HG02870 (cell line): ENCODE results near the gene ABLIM2.

Experiments used
- ATAC-seq: cut with Tn5 transposase; IDR thresholded peaks from one replicate; pipeline ENCODE4 v1.9.1; 2021; ENCODE audit warnings: mild to moderate bottlenecking, moderate library complexity; ENCODE audit not compliant: unreplicated experiment

ABLIM2 gene

DNA sequence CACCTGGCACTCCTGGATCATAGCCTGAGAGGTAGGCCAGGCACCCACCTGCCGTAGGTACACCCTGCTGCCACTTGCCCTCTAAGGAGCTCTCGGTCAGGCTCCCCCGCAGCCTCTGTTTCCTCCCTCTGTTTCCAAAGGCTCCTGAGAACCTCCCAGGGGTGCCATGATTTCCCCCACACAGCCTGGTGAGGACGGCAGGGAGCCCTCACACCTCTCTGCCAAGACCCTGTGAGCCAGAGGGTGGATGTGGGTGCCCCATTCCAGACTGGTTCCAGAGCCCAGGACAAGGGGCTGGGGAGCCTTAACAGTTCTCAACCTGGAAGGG is 1.6 kb upstream of the ABLIM2 start:
- no peak for ATAC-seq

DNA sequence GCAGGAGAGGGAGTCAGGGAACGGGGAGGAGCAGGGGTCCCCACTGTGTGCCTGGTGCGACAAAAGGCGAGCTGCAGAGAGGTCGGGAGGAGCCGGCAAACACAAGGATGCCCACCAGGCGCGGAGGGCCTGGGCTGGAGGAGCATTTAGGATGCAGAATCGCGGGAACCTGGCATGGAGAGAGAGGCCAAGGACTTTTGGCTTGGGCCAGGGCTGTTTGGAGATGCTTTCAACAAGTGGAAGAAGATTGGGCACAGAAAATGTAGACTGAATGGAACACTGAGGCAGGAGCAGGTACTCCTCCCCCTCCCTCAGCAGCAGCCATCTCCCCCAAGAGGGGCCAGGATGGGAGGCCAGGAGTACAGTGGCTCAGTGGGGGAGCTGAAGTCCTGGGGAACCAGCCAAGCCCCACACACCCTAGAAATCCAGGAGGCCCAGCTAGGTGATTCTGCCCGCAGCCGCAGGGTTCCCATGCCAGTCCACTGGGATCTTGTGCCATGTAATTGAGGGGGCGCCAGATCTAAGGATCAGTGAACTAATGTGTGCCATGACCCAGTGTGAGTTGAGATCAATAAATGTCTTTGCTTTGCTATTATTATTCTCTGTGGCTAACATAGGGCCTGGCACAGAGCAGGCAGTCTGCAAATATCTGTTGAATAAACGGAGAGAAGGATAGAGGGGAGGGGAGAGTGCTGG is 1.1 kb upstream of the ABLIM2 start:
- no peak for ATAC-seq

DNA sequence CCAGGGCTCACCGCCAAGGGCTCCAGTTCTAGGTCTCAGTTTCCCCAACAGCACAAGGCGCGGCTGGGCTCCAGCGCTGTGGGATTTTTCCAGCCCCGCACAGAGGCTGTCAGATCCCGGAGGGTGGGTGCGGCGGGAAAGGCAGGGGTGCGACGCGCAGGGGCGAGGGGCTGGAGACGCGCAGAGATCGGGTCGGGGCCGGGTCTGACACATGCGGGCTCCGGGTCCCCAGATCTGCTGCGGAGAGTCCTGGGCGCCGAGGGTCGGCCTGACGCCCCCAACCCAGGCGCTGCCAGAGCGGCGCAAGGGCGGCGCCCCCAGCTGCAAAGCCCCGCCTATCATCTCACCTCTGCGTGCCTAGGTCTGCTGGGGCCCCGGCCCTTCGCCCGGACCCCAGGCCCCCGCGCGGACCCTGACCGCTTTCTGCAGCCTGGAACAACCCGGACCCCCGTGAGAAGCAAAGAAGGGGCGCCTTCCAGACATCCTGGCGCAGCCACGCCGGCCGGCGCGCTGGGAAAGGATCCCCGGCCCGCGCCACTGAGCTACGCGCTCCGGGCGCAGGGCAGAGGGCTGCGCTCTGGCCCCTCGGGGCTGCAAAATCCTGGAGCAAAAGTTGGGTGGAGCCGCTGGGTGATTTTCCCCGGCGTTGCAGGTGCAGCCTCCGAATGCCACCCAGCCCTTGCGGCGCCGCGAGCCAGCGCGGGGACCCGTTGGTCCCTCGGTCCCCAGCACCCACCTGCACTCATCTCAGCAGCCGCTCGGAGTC is 486 bp downstream of the ABLIM2 start:
- no peak for ATAC-seq

DNA sequence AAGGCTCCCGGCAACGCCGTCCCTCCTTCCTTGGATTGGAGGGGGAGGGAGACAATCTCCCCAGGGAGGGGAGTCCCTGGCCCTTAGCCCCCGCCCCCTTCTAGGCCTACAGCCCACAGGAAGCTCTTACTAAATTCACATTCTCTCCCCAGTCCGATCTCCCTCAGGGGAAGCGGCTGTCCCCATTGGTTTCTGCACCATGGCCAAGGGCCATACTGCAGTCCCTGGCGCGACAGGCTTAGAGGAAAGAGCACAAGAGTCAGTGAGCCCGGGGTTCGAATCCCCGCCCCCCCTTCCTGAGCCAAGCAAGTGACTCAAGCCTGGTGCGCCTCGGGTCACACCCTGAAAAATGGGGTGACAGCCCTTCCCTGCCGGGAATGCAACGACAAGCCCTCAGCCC is 1.1 kb downstream of the ABLIM2 start:
- no peak for ATAC-seq

DNA sequence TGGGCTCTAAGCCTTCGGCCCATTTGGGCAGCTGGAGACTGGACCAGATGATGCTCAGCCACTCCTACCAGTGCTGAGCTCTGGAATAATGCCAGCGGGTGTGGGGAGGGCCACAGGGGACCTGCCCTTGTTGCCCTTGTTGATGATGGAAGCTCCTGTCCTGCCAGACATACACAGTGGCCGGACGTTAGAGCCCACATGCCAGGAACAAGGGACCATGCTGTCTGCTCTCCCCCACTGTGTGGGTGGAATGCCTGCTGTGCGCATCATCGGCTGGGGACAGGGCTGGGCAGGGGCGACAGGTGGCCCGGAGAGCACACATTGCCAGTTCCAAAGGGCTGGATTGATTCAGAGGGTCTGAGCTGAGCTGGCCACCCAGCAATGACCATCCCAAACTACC is 2.0 kb downstream of the ABLIM2 start:
- no peak for ATAC-seq

DNA sequence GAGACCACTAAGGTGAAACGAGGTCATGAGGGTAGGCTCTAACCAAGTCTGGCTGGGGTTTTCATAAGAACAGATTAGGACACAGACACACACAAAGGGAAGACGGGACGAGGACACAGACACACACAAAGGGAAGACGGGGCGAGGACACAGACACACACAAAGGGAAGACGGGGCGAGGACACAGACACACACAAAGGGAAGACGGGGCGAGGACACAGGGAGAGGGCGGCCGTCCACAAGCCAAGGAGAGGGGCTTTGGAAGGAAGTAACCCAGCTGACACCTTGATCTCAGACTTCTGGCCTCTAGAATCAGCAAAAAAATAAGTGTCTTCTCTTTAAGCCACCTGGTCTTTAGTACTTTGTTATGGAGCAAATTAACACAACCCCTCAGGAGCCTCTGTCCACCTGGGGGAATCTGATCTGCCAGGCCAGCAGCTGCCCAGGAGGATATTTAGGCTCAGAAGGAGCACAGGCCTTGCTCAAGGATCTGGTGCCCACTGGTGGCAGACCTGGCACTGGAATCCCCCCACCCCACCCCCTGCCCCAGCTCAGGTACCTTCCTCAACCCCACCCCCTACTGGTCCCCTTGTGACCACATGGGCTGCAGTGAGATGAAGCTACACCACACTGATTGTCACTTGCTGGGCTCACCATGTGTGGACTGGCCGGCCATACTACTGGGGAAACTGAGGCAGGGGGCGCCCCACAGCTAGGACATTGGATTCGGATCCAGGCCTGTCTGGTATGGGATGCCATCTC is 2.8 kb downstream of the ABLIM2 start:
- ATAC-seq = no peak

DNA sequence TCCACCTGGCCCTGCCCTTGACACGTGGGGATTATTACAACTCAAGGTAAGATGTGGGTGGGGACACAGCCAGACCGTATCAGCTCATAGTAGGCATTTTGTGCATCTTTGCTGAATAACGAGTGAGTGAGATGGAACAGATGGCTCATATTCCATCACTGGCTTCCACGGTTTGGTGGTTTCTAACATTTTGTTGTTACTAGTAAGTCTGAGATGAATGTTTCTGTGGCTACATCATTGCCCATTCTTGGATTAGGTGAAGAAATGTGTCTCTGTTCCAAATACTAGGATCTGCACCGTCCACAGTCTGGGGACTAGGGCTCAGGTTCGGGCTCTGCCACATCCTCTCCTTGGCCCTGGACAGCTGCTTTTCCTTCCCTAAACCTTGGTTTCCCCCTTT is 3.6 kb downstream of the ABLIM2 start:
- no peak for ATAC-seq

DNA sequence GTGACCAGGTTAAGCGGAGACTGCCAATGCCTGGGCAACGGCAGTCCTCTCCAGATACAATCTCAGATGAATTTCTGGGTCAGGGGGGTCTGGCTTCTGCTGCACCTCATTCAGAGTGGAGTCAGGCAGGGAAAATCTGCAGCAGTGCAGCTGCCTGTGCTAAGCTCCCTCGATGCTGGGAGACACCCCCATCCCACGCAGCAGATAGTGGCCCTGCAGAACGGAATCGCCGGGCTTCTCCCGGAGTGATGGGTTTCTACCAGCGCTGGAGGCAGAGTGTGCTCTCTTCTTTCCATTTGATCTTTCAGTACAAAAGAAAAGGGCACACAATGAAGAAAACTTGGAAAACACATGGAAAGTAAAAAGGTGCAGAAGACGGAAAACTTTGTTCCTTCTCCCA is 5.2 kb downstream of the ABLIM2 start:
- ATAC-seq = no peak

DNA sequence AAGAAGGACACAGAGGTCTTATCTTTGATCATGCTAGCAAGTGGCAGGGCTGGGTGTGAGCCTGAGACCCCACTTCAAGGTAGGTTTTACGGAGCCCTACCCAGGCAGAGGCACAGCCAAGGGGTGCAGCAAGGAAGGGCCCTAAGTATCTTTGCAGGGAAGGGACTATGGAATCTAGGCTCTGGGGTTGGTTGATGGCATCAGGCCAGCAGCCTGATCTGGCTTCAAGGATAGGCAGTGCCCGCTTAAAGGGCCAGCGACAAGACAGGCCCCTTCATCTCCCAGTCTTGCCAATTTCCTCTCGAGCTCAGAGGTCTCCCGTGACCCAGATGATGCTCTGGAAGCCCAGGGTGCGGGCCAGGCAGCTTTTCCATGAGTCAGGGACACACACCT is 5.8 kb downstream of the ABLIM2 start:
- no peak for ATAC-seq

DNA sequence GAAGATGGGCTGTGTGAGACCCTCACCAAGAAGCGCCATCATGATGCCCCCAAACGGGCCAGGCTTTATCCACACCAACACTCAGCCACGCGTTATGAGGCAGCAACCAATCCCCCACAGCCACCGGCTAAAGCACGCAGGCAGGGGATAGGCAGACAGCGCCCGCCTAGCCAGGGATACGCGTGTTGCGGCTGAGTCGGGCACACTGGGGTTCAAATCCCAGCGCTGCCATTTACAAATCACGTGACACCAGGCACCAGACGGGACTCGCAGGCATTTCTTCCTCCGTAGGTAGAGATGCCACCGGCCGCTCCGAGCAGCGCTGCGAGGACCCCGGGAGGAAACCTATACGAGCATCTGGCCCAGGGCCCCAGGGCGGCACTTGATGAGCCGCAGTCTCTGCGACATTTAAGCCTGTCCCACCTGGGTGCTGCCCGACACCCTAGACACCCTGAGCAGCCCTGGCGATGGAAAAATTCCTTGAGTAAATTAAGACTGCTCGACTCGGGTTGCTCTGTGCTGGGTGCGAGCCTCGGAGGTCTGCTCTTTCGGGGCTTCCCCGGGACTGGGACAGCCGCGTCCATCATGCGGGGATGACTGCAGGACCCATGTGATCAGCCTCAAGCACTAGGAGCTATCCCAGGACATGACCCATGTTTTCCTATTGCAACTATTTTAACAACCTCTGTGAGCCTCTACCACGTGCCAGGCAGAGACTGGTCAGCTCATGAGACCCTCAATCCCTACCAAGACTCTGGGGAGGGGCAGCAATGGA is 6.3 kb downstream of the ABLIM2 start:
- no peak for ATAC-seq

DNA sequence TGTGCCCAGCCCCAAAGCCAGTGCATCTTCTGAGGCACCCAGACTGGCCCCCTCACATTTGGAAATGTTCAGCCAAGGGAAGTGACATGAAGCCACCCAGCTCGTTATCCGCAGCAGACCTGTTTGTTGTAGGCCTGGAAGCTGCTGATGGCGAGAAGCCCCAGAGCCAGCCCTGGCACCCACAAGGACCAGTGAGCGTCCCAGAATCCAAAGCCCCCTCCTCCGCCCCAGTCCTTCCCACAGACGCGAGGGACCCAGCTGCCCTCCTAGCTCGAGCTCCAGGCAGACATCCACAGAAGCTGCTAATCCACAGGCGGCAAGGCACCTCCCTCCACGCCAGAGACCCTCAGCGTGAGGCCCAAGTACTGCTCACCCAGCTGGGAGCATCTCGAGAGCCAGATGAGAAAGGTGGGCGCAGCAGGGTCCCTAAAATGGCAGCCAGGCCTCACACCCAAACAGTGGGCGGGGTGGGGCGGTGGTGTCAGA is 7.4 kb downstream of the ABLIM2 start:
- no peak for ATAC-seq

DNA sequence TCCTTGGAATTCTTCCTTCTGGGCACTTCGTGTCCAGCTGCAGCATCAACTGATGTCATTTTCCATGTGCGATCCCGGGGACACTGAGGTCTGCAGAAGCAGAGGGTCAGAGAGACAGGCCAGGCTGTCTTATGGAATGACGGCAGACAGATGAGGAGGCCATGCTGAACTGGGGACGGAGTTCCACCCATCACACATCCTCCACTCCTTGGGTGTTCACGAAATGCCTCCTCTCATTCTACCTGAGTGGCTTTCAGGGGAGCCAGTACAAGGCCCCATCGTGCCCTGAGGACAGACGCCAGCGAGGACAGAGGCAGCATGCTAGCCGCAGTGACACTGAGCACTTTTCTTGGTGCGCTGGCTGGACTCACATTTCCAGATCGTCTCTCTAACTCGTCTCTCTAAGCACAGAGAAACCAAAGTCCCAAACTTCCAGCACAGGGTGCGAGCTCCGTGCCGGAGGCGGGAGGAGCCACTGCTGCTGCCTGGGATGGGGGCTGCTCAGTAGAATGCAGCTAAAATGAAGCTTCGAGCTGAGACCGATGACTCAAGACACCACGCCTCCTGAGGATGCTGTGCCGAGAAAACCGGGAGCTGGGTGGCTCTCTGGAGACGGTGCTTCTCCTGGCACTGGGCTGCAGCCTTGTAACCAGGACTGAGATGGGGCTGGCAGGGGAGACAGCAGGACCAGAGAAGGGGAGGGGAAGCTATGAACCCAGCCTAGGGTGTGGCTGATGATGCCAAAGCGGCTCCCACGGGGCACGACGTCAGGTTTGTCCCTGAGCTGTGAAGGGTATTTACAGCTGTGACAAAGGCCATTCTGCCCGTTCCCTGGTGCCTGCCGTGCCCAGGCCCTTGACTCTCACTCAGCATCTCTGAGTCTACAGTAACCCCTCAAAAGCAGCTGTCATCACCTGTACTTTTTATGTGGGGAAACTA is 8.2 kb downstream of the ABLIM2 start:
- ATAC-seq = no peak

DNA sequence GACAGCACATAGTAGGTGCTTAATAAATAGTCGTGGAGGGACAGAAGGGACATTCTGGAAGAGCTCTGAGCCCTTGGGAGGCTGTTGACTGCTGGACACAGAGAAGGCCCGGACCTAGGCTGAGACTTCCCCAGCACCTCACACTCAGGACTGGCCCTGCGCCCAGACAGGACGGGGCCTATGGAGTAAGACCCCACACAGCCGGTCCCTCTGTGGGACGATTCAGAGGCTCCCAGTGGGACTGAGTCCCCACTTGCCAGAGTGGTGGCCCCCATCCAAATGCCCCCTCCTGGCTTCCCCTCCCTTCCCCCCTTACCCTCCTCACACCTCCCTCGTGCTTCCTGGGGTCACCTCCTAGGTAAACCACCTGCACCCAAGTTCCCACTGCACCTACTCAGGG is 8.9 kb downstream of the ABLIM2 start:
- no peak for ATAC-seq

DNA sequence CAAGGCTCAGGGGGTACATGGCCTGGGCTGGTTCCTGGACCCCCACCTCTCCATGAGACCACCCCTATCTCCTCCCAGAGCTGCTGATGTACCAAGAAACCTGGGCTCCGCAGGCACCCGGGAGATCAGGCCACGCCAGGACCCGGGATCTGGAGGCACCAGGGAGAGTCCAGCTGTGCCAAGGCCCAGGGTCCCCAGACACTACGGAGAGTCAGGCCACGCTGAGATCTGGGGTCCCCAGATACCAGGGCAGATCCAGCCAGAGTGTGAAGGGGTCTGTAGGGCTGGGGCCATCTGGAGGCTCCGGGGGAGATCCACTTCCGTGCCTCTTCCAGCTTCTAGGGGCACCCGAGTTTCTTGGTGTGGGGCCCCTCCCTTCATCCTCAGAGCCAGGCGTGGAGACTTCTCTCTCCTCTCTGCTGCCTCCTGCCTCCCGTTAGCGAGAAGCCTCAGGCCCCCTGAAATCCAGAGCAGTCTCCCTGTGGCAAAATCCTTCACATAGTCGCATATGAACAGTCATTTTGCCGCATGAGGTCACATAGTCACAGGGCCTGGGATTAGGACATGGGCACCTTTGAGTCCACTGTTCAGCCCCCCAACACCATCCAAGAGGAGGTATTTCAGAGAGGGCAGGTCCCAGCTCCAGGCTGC is 9.7 kb downstream of the ABLIM2 start:
- no peak for ATAC-seq

DNA sequence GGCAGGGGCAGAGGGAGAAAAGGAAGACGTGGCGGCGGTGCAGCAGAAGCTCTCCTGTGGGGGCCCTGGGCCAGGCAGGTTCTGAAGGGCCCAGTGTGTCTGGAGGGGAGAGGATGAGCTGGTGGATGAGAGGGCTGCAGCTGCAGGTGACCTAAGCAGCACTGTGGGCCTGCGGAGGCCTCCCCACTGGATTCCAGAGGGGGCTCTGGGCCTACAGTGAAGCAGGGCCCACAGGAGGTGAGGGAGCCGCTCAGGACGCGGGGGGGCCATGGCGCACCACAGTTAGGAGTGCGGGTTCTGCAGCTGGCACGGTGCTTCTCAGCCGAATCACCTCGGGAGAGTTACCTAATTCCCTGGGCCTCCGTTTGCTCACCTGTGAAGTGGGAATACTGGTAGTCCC is 10.5 kb downstream of the ABLIM2 start:
- no peak for ATAC-seq

DNA sequence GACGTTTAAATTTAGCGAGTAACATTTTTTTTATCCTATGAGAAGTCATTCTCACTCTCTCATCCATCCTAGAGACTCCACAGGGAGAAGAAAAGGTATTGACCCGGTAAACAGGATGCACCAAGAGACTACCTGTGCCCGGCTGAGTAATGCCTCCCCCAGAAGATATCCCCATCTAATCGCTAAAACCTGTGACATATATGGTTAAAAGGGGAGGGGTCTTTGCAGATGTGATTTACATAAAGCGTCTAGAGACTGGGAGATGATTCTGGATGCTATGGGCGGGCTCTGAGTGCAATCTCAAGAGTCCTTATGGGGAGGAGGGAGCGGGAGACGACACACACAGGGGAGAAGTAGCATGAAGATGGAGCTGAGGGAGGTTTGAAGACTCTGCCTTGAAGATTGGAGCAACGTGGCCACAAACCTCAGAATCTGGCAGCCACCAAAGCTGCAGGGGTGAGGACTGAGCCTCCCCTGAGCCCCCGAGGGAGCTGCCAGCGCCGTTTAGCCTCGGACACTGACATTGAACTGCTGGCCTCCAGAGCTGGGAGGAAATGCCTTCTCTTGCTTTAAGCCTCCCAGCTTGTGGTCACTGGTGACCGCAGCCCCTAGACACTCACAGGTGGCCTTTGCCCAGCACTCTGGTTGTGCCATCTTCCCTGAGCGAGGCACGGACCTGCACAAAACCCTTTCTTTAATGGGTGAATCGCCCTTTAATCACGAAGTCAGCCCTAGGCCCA is 11.2 kb downstream of the ABLIM2 start:
- no peak for ATAC-seq

DNA sequence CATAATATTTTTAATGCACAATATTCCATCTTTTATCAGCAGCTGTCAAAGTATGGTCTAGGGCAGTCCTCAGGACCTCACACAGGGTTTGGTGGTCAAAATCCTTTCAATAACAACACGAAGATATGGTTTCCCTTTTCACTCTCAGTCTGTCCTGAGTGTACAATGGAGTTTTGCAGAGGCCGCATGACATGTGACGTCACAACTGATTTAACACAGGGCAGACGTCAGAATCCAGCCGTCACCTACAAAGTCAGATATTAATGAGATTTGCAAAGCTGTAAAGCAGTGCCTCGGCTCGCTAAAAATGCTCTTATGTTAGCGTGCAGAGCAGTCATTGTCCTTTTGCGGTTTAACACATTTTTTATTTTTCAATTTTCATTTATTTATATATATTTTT is 12.5 kb downstream of the ABLIM2 start:
- no peak for ATAC-seq

DNA sequence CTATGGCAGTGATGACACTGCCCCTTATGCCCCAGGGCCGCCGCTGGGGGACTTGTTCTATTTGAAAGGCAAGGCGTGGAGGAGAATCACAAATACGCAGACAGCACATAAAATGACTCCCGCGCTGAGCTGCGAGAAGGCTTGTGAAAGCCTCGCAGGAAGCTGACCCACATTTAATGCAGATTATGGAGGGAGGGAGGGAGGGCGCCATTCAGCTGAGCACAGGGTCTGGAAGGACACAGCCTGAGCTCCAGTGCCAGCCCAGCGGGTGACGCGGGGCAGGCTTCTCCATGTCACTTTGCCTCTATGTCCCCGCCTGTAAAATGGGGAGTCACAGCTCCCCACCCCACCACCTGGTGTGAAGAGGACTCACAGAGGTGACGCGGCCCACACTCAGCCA is 14.3 kb downstream of the ABLIM2 start:
- ATAC-seq = no peak
